Fibroblast of upper back skin (primary cell): ENCODE data around the gene FSHR.

Source experiments
- DNase-seq: peaks from one replicate; pipeline ENCODE4 v3.0.0-alpha.2; 2013

FSHR gene

GRCh38 chr2:49028101-49028500, 126.2 kb downstream of the FSHR start:
- DNase-seq: no peak

- DNase-seq: no peak
Measured at GRCh38 chr2:49026706-49027105, 127.6 kb downstream of the FSHR start.

- DNase-seq: no peak
Measured at GRCh38 chr2:49021271-49021670, 133.0 kb downstream of the FSHR start.

GRCh38 chr2:49005261-49005660, 149.1 kb downstream of the FSHR start:
- DNase-seq: no peak

- no peak for DNase-seq
Measured at GRCh38 chr2:49004036-49004626, 150.2 kb downstream of the FSHR start.

GRCh38 chr2:49003201-49003600, 151.1 kb downstream of the FSHR start:
- peak; percentile 48 for DNase-seq

GRCh38 chr2:49002750-49003149, 151.6 kb downstream of the FSHR start:
- peak; percentile 87 for DNase-seq

GRCh38 chr2:49000695-49001094, 153.6 kb downstream of the FSHR start:
- DNase-seq: no peak

GRCh38 chr2:48998449-48998848, 155.9 kb downstream of the FSHR start:
- DNase-seq: no peak

- no peak for DNase-seq
Measured at GRCh38 chr2:48993576-48993975, 160.7 kb downstream of the FSHR start.

GRCh38 chr2:48991415-48992131, 162.7 kb downstream of the FSHR start:
- no peak for DNase-seq

GRCh38 chr2:48984922-48985321, 169.4 kb downstream of the FSHR start:
- no peak for DNase-seq

GRCh38 chr2:48983551-48983950, 170.8 kb downstream of the FSHR start:
- DNase-seq: no peak

- no peak for DNase-seq
Measured at GRCh38 chr2:48982887-48983435, 171.4 kb downstream of the FSHR start.

GRCh38 chr2:48980846-48981245, 173.5 kb downstream of the FSHR start:
- DNase-seq: no peak

GRCh38 chr2:48979691-48980090, 174.6 kb downstream of the FSHR start:
- DNase-seq: no peak

- no peak for DNase-seq
Measured at GRCh38 chr2:48978131-48978530, 176.2 kb downstream of the FSHR start.

- no peak for DNase-seq
Measured at GRCh38 chr2:48971801-48972200, 182.5 kb downstream of the FSHR start.

- no peak for DNase-seq
Measured at GRCh38 chr2:48968011-48968410, 186.3 kb downstream of the FSHR start.

GRCh38 chr2:48965204-48965603, 189.1 kb downstream of the FSHR start:
- DNase-seq: no peak

GRCh38 chr2:48961009-48961408, 193.3 kb downstream of the FSHR start:
- DNase-seq: no peak

GRCh38 chr2:48954935-48955334, 199.4 kb downstream of the FSHR start:
- no peak for DNase-seq

- no peak for DNase-seq
Measured at GRCh38 chr2:48954311-48954710, 200.0 kb downstream of the FSHR start.

- DNase-seq: no peak
Measured at GRCh38 chr2:48952614-48953013, 201.7 kb downstream of the FSHR start.

GRCh38 chr2:48952143-48952542, 202.2 kb downstream of the FSHR start:
- DNase-seq: no peak
